Articular chondrocyte of knee joint (primary cell): Measurements from ENCODE around the gene CSF3. TPM values are rescaled to one million over a fixed set of nuclear protein-coding genes. Genes with fewer than 3 reads are reported as not detected.

Source experiments
- small RNA-seq: library from RNA; depleted of rRNA; stranded (forward); fragments of <200 nt; gene quantifications from one replicate; pipeline ENCODE3, GENCODE V24; 2012
- total RNA-seq: library from RNA; depleted of rRNA; stranded (reverse); fragments of >200 nt; gene quantifications from 2 replicates; pipeline ENCODE4 v1.2.3, GENCODE V29; 2012

CSF3 gene, protein sequence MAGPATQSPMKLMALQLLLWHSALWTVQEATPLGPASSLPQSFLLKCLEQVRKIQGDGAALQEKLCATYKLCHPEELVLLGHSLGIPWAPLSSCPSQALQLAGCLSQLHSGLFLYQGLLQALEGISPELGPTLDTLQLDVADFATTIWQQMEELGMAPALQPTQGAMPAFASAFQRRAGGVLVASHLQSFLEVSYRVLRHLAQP
- total RNA-seq: not detected in 2 replicates

DNA sequence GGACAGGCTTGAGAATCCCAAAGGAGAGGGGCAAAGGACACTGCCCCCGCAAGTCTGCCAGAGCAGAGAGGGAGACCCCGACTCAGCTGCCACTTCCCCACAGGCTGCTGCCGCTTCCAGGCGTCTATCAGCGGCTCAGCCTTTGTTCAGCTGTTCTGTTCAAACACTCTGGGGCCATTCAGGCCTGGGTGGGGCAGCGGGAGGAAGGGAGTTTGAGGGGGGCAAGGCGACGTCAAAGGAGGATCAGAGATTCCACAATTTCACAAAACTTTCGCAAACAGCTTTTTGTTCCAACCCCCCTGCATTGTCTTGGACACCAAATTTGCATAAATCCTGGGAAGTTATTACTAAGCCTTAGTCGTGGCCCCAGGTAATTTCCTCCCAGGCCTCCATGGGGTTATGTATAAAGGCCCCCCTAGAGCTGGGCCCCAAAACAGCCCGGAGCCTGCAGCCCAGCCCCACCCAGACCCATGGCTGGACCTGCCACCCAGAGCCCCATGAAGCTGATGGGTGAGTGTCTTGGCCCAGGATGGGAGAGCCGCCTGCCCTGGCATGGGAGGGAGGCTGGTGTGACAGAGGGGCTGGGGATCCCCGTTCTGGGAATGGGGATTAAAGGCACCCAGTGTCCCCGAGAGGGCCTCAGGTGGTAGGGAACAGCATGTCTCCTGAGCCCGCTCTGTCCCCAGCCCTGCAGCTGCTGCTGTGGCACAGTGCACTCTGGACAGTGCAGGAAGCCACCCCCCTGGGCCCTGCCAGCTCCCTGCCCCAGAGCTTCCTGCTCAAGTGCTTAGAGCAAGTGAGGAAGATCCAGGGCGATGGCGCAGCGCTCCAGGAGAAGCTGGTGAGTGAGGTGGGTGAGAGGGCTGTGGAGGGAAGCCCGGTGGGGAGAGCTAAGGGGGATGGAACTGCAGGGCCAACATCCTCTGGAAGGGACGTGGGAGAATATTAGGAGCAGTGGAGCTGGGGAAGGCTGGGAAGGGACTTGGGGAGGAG is at the start of gene CSF3:
CSF3 (plus strand) TSS at position 436 of the 993 bp plus-strand sequence; CDS start at position 471, 35 bp downstream.

DNA sequence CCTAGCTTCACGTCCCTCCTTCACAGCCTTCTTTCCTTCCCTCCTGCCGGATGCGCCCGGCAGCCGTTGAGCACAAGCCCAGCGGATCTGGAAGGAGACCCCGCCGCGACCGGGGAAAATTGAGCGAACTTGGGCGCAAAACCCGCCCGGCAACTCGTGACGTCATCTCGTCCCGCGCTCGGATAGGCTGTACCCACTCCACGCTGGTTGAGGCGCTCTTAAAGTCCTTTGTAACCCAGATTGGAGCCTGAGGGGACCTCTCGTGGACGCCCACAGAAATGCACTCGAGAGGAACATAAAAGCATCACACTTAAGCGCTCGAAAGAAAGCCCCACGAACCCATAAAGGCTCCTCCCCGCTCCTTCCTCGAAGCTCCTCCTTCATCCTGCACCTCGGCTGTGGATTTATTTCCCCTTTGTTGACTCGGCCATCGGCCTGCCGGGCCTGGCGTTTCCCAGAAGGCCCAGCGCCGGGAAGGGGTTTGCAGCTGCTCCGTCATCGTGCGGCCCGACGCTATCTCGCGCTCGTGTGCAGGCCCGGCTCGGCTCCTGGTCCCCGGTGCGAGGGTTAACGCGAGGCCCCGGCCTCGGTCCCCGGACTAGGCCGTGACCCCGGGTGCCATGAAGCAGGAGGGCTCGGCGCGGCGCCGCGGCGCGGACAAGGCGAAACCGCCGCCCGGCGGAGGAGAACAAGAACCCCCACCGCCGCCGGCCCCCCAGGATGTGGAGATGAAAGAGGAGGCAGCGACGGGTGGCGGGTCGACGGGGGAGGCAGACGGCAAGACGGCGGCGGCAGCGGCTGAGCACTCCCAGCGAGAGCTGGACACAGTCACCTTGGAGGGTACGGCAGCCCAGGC is 34.7 kb upstream of the CSF3 start, which contains the start of gene PSMD3:
PSMD3 (plus strand) TSS at position 457 of the 856 bp plus-strand sequence; CDS start at position 621, 164 bp downstream.

DNA sequence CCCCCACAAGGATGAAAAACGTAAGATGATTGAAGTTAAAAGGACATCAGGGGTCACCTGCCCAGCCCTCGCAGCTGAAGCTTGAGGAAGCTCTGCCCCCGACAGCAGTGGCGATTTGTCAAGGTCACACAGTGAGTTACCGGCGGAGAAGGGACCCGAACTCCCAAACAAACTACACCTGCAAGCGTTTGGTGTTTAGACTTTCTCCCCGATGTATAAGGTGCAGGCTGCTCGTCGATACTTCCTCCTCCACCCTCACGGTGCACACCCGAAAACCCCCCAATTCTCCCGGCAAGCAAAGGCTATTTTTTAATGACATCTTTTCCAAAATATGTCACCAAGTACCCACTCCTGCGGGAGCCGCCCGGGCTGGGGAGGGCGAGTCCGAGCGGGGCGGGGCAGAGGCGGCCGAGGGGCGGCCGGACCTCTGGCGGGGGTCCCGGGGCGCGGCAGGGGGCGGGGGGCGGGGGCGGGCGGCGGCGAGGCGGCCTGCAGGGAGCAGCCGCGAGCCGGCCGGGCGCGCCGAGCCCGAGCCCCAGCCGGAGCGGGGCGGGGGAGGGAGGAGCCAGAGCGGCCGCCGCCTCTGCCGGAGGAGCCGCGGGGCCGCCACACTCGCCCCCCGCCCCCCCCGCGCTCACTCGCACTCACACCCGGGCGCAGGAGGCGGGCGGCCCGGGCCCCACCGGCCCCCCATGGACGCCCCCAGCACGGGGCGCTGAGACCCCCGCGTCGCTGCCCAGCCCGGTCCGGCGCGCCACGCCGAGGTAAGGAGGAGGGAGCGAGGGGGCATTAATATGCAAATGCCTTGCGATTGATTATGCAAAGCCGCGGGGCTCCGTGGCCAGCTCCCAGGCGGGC is 47.3 kb downstream of the CSF3 start, which contains the start of gene THRA:
THRA (plus strand) TSS at position 637 of the 858 bp plus-strand sequence. CDS start 11,524 bp downstream, outside the sequence.

Small RNA genes lying within 50 kb of the gene (small RNA-seq; reads per million reads assigned to genes)
- gene SNORD124: 119 reads per million, percentile 98 among the genes with 10 or more reads in this experiment

Other genes with a start within 250 kb of the CSF3 start
- not detected in 2 replicates for gene IKZF3, start 151.1 kb upstream of the CSF3 start, total RNA-seq
- gene ZPBP2, start 147.2 kb upstream of the CSF3 start, total RNA-seq: not detected in 2 replicates
- 6.1 and 6.4 TPM in 2 replicates for gene GSDMB, start 96.8 kb upstream of the CSF3 start, total RNA-seq
- 40.1 and 42.3 TPM in 2 replicates for gene ORMDL3, start 87.8 kb upstream of the CSF3 start, total RNA-seq
- not detected in 2 replicates for gene LRRC3C, start 87.7 kb upstream of the CSF3 start, total RNA-seq
- 0.22 and 0.39 TPM in 2 replicates for gene GSDMA, start 52.4 kb upstream of the CSF3 start, total RNA-seq
- 81.7 and 99.6 TPM in 2 replicates for gene PSMD3, start 34.6 kb upstream of the CSF3 start, total RNA-seq
- 44.7 and 50.5 TPM in 2 replicates for gene MED24, start 39.0 kb downstream of the CSF3 start, total RNA-seq
- gene THRA, start 47.5 kb downstream of the CSF3 start, total RNA-seq: 24.0 and 26.2 TPM in 2 replicates
- 4.0 and 4.8 TPM in 2 replicates for gene NR1D1, start 85.1 kb downstream of the CSF3 start, total RNA-seq
- gene MSL1, start 106.5 kb downstream of the CSF3 start, total RNA-seq: 55.7 and 60.1 TPM in 2 replicates
- 42.3 and 48.6 TPM in 2 replicates for gene CASC3, start 125.1 kb downstream of the CSF3 start, total RNA-seq
- gene RAPGEFL1, start 162.0 kb downstream of the CSF3 start, total RNA-seq: 1.9 and 2.0 TPM in 2 replicates
- gene WIPF2, start 203.9 kb downstream of the CSF3 start, total RNA-seq: 13.1 and 14.4 TPM in 2 replicates